ENCODE data around the gene PVRIG. TPM values are rescaled to one million over a fixed set of nuclear protein-coding genes. Genes with fewer than 3 reads are reported as not detected.
"Not testable (repeated sequence)": the region's sequence is repeated elsewhere in the genome, so short reads cannot be mapped to it uniquely, and the experiment has no call there.

PVRIG gene
- total RNA-seq, 1 donor from 2014 or later = not detected

GRCh38 chr7:100192281-100192862 is 27.4 kb upstream of the PVRIG start:
- DNase-seq (ENCODE audit: low spot score in 2 of 2); FAIRE-seq: not testable (repeated sequence)

GRCh38 chr7:100192969-100193368 is 26.8 kb upstream of the PVRIG start:
- DNase-seq (ENCODE audit: low spot score in 2 of 2) (no peak), FAIRE-seq (no peak)

DNA sequence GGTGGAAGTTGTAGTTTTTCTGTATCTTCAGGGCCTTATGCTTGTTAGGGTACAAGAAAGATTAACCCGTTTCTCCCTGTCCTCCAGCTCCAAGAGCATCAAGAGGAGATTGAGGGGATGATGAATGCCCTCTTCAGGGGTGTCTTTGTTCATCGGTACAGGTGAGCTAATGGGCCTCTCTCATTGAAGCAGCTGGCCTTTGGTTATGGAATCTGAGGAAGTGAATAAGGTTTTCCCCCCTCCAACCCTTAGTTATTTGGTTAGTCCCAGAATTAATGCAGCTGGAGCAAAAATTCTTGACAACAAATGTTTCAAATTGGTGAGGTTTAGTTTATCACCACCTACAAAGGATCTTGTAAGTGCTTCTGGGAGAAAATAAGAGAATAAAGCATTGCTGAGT is 24.5 kb upstream of the PVRIG start:
- FAIRE-seq (no peak), DNase-seq (ENCODE audit: low spot score in 2 of 2) (no peak)

GRCh38 chr7:100195901-100196322 is 23.8 kb upstream of the PVRIG start:
- FAIRE-seq; DNase-seq (ENCODE audit: low spot score in 2 of 2): not testable (repeated sequence)

- FAIRE-seq (no peak), DNase-seq (ENCODE audit: low spot score in 2 of 2) (no peak)
Observed at GRCh38 chr7:100198266-100198665, 21.5 kb upstream of the PVRIG start.

DNA sequence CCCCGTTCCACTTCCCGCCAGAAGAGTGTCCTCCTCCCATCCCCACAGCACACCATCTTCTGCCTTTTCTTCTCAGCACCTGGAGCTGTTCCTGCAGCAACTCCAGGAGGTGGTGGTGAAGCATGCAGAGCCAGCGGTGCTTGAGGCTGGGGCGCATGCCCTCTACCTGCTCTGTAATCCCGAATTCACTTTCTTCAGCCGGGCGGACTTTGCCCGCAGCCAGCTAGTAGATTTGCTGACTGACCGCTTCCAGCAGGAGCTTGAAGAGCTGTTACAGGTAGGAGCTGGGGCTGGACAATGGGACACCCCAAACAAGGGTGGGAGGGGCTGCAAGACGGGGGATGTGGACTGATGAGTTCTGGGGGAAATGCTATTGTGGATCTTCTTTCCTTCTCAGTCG is 19.1 kb upstream of the PVRIG start:
- FAIRE-seq = no peak
- no peak for DNase-seq (ENCODE audit: low spot score in 2 of 2)

DNA sequence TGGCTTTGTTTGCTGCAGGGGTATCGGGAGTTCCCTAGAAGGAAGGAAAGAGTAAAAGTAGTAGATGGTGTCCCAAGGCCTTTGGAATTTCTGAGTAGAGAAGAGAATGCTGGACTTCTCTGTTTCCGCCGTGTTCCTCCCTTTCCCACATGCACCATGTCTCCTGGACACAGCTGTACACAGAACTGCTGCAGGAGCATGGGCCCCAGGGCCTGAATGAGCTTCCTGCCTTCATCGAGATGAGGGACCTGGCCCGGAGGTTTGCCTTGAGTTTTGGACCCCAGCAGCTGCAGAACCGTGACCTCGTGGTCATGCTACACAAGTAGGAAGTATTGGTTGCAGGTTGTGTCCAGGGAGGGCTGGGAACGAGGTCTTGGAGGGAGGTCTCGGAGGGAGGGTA is 15.3 kb upstream of the PVRIG start:
- DNase-seq (ENCODE audit: low spot score in 2 of 2) (no peak), FAIRE-seq (no peak)

- DNase-seq (ENCODE audit: low spot score in 2 of 2) (no peak), FAIRE-seq (no peak)
Observed at GRCh38 chr7:100208911-100209408, 10.8 kb upstream of the PVRIG start.

DNA sequence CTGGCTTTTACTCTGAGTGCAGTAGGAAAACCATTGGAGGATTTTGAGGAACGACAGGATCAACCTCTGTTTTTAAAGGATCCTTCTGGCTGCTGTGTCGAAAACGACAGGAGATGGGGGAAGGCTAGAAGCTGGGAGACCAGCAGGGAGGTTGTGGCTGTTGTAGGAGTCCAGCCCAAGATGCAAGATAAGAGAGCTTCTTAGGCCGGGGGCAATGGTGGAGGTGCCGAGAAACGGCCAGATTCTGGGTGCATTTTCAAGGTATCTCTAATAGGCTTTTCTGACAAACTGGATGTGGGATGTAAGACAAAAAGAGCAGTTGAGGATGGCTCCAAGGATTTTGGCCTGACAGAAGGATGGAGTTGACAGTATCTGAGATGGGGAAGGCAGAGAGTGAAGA is 10.3 kb upstream of the PVRIG start:
- FAIRE-seq (no peak), DNase-seq (ENCODE audit: low spot score in 2 of 2) (no peak)

- DNase-seq (ENCODE audit: low spot score in 2 of 2) (no peak), FAIRE-seq (no peak)
Observed at GRCh38 chr7:100210805-100211204, 8.9 kb upstream of the PVRIG start.

GRCh38 chr7:100211342-100211780 is 8.4 kb upstream of the PVRIG start:
- DNase-seq (ENCODE audit: low spot score in 2 of 2) (no peak), FAIRE-seq (no peak)

DNA sequence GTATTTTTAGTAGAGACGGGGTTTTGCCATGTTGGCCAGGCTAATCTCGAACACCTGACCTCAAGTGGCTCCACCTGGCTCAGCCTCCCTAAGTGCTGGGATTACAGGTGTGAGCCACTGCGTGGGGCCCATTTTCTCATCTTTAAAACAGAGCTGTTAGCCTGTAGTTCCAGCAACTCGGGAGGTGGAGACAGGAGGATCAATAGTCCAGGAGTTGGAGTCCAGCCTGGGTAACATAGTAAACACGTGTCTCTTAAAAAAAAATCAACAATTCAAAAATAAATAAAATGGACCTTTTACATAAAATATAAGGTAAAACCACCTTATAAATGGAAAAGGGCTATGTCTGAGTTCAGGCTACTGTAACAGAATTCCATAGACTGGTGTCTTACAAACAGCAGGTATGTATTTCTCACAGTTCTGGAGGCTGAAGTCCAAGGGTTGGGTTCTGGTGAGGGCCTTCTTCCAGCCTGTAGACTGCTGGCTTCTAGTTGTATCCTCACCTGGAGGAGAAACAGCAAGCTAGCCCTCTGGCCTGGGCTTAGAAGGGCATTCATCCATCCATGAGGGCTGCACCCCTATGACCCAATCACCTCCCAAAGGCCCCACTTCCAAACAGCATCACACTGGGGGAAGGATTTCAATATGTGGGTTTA is 7.0 kb upstream of the PVRIG start:
- DNase-seq (ENCODE audit: low spot score in 2 of 2) = no peak
- FAIRE-seq = no peak

DNA sequence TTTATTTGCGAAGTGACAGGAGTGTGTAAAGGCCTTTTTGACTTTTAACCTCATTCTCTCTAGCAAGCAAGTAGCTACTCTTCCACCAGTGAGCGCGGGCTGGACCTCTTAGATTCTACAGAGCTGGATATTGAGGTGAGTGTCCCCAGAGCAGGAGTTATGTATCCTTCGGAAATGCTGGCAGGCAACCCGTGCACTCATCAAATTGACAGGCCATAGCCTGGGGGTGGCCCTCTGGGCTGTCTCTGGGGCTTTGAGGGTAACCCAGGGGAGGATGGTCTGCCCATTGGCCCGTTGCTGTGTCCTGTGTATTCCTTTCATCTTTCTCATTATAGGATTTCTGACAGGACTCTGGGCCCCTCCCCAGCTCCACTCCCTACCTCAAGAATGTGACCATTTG is 6.1 kb upstream of the PVRIG start:
- FAIRE-seq = no peak
- no peak for DNase-seq (ENCODE audit: low spot score in 2 of 2)

GRCh38 chr7:100214356-100214755 is 5.4 kb upstream of the PVRIG start:
- DNase-seq (ENCODE audit: low spot score in 2 of 2); FAIRE-seq: not testable (repeated sequence)

- FAIRE-seq = no peak
- DNase-seq (ENCODE audit: low spot score in 2 of 2) = no peak
Observed at GRCh38 chr7:100215895-100216294, 3.9 kb upstream of the PVRIG start.

DNA sequence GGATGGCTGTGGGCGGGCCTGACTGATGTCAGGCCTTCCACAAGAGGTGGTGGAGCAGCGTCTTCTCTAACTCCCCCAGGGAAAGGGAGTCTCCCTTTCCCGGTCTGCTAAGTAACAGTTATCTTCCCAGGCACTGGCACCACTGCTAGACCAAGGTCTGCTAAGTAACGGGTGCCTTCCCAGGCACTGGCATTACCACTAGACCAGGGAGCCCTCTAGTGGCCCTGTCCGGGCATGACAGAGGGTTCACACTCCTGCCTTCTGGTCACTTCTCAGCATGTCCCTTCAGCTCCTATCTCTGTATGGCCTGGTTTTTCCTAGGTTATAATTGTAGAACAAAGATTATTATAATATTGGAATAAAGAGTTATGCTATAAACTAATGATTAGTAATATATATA is 1.8 kb upstream of the PVRIG start:
- not testable (repeated sequence) for FAIRE-seq; DNase-seq (ENCODE audit: low spot score in 2 of 2)

DNA sequence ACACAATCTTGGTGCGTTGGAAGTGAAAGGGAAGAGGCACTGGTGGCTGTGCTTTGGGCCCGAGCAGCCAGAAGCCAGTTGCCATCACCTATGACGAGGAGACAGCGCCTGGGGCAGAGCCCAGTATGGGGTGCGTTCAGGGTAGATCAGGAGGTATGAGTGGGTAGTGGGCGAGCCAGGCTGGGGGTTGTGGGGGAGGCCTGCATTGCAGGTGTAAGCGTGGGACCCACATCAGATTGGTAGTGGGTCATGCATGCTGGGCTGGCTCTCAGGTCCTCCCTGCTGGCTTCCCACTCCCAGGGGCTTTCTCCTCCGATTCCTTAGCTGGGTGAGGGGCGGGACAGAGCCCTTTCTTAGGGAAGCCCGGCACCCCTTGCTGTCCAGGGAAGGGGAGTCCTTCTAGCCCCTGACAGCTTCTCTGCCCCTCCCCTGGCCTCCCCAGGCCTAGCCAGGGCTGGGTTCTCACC is 445 bp upstream of the PVRIG start:
- DNase-seq (ENCODE audit: low spot score in 2 of 2) (no peak), FAIRE-seq (no peak)

DNA sequence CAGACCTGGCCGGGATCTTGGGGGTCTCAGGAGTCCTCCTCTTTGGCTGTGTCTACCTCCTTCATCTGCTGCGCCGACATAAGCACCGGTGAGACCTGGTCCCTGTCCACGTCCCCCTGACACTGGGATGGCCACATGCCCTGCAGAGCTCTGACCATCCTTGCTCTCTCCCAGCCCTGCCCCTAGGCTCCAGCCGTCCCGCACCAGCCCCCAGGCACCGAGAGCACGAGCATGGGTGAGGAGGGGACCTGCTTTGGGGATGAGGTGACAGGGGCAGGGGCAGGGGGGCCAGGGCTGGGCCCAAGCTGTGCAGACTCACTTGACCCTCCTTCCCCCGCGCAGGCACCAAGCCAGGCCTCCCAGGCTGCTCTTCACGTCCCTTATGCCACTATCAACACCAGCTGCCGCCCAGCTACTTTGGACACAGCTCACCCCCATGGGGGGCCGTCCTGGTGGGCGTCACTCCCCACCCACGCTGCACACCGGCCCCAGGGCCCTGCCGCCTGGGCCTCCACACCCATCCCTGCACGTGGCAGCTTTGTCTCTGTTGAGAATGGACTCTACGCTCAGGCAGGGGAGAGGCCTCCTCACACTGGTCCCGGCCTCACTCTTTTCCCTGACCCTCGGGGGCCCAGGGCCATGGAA is 959 bp downstream of the PVRIG start:
- FAIRE-seq (no peak), DNase-seq (ENCODE audit: low spot score in 2 of 2) (no peak)

- no peak for FAIRE-seq
Observed at GRCh38 chr7:100221231-100221718, 1.5 kb downstream of the PVRIG start.

GRCh38 chr7:100221767-100222444 is 2.2 kb downstream of the PVRIG start:
- no peak for FAIRE-seq
- no peak for DNase-seq (ENCODE audit: low spot score in 2 of 2)

More at GRCh38 chr7:100221231-100221718, 1.5 kb downstream of the PVRIG start:
- DNase-seq (ENCODE audit: low spot score in 2 of 2) = no peak

Measured in frontal cortex (tissue), 4 donors.